ENCODE results near the gene EHBP1.
"Not testable (repeated sequence)": the region's sequence is repeated elsewhere in the genome, so short reads cannot be mapped to it uniquely, and the experiment has no call there.

EHBP1 gene

GRCh38 chr2:62705859-62706720 is 577 bp downstream of the EHBP1 start:
- DNase-seq = peak; percentile 4 to 35

GRCh38 chr2:62706721-62707521 is 1.4 kb downstream of the EHBP1 start:
- no peak for DNase-seq

GRCh38 chr2:62708751-62709150 is 3.2 kb downstream of the EHBP1 start:
- no peak for DNase-seq

- DNase-seq = no peak
Observed at GRCh38 chr2:62711832-62712494, 6.5 kb downstream of the EHBP1 start.

- DNase-seq = not testable (repeated sequence)
Observed at GRCh38 chr2:62713196-62713595, 7.7 kb downstream of the EHBP1 start.

- DNase-seq = no peak
Observed at GRCh38 chr2:62713837-62714236, 8.3 kb downstream of the EHBP1 start.

GRCh38 chr2:62716768-62717167 is 11.3 kb downstream of the EHBP1 start:
- DNase-seq = no peak

- DNase-seq = no peak
Observed at GRCh38 chr2:62717503-62718081, 12.1 kb downstream of the EHBP1 start.

- no peak for DNase-seq
Observed at GRCh38 chr2:62718225-62718822, 12.8 kb downstream of the EHBP1 start.

- no peak for DNase-seq
Observed at GRCh38 chr2:62719757-62720156, 14.2 kb downstream of the EHBP1 start.

- no peak for DNase-seq
Observed at GRCh38 chr2:62722679-62723078, 17.2 kb downstream of the EHBP1 start.

- DNase-seq = no peak
Observed at GRCh38 chr2:62723253-62723652, 17.7 kb downstream of the EHBP1 start.

GRCh38 chr2:62724106-62724505 is 18.6 kb downstream of the EHBP1 start:
- DNase-seq = no peak

GRCh38 chr2:62724886-62725711 is 19.6 kb downstream of the EHBP1 start:
- DNase-seq = peak; percentile 5 to 13

- DNase-seq = no peak
Observed at GRCh38 chr2:62725712-62726055, 20.2 kb downstream of the EHBP1 start.

GRCh38 chr2:62727259-62727867 is 21.9 kb downstream of the EHBP1 start:
- no peak for DNase-seq

GRCh38 chr2:62727876-62728566 is 22.5 kb downstream of the EHBP1 start:
- no peak for DNase-seq

- no peak for DNase-seq
Observed at GRCh38 chr2:62731275-62731674, 25.8 kb downstream of the EHBP1 start.

GRCh38 chr2:62732262-62732777 is 26.8 kb downstream of the EHBP1 start:
- DNase-seq = no peak

- DNase-seq = no peak
Observed at GRCh38 chr2:62733546-62733945, 28.0 kb downstream of the EHBP1 start.

Measured in activated CD4-positive, alpha-beta T cell treated with anti-CD3 and anti-CD28 coated beads for 4 hours (primary cell).